Endodermal cell (in vitro differentiated cells): ENCODE measurements around the gene CUEDC1. TPM values are rescaled to one million over a fixed set of nuclear protein-coding genes. Genes with fewer than 3 reads are reported as not detected.

Experiments
- DNase-seq: peaks from one replicate; pipeline ENCODE4 v3.0.0-alpha.2; 2017
- H3K27ac ChIP-seq: 2 replicates; pipeline ENCODE4 v1.5.1; 2013; ENCODE audit warnings: mild to moderate bottlenecking, low read depth, low read length, moderate library complexity
- H3K27me3 ChIP-seq: 2 replicates; pipeline ENCODE4 v1.6.1; 2013; ENCODE audit warnings: mild to moderate bottlenecking, low read length, moderate library complexity; ENCODE audit not compliant: insufficient read depth, control insufficient read depth, poor library complexity, severe bottlenecking
- H3K36me3 ChIP-seq: 2 replicates; pipeline ENCODE4 v1.7.0; 2013; ENCODE audit warnings: mild to moderate bottlenecking, low read length, moderate library complexity; ENCODE audit not compliant: control insufficient read depth, insufficient read depth
- H3K4me1 ChIP-seq: one replicate; pipeline ENCODE4 v1.7.0; 2013; ENCODE audit warnings: low read length; ENCODE audit not compliant: control insufficient read depth, insufficient read depth
- H3K4me3 ChIP-seq: 2 replicates; pipeline ENCODE4 v1.5.1; 2013; ENCODE audit warnings: mild to moderate bottlenecking, low read length, moderate library complexity
- H3K9ac ChIP-seq: 2 replicates; pipeline ENCODE4 v1.6.1; 2013; ENCODE audit warnings: mild to moderate bottlenecking, low read length, moderate library complexity; ENCODE audit not compliant: poor library complexity, severe bottlenecking; ENCODE audit errors: extremely low read depth
- H3K9me3 ChIP-seq: 2 replicates; pipeline ENCODE4 v1.6.1; 2013; ENCODE audit warnings: mild to moderate bottlenecking, low read length, moderate library complexity; ENCODE audit not compliant: control insufficient read depth
- H3K27ac Mint-ChIP-seq: 2 replicates; pipeline ENCODE4 v1.8.0; 2020; ENCODE audit warnings: mixed read lengths
- H3K27me3 Mint-ChIP-seq: 2 replicates; pipeline ENCODE4 v1.8.0; 2021; ENCODE audit warnings: mild to moderate bottlenecking, mixed read lengths; ENCODE audit not compliant: insufficient read depth
- H3K36me3 Mint-ChIP-seq: 2 replicates; pipeline ENCODE4 v1.8.0; 2020; ENCODE audit warnings: low read depth, mixed read lengths
- H3K4me1 Mint-ChIP-seq: 2 replicates; pipeline ENCODE4 v1.8.0; 2020; ENCODE audit warnings: mixed read lengths
- H3K4me3 Mint-ChIP-seq: 2 replicates; pipeline ENCODE4 v1.8.0; 2020; ENCODE audit warnings: mild to moderate bottlenecking, moderate library complexity, mixed read lengths
- H3K9me3 Mint-ChIP-seq: 2 replicates; pipeline ENCODE4 v1.8.0; 2020; ENCODE audit warnings: mild to moderate bottlenecking, mixed read lengths
- CTCF ChIP-seq: fragments of 200-600 bp; sonication (generic); conservative IDR thresholded peaks from 2 replicates; pipeline ENCODE4 v1.5.0; 2021; ENCODE audit warnings: antibody characterized with exemption, mild to moderate bottlenecking
- WGBS, 2 experiments: methylation state at CpG; one replicate each; pipeline versions ENCODE4 v1.1.5 to v1.1.7; 2013; ENCODE audit warnings: missing lambda C conversion rate in 2 of 2, mixed read lengths in 1 of 2; ENCODE audit not compliant: insufficient coverage in 1 of 2, insufficient read length in 1 of 2; 5-methylcytosine and 5-hydroxymethylcytosine counted together
- total RNA-seq, 2 donors: library from RNA; stranded (reverse); fragmentation: NEBNext Ultra II Directional in 1 of 2; extraction: Animal tissue kit (Norgen Biotek cat#: 25700) in 1 of 2; gene quantifications; 2 replicates in 1 of 2; 3 replicates in 1 of 2; pipeline ENCODE4 v1.2.1, GENCODE V29; 2021

CUEDC1 gene
- total RNA-seq, 2 donors from 2014 or later: 11.0 to 18.7 TPM

- no peak overlapping the region for H3K4me3 ChIP-seq
- 96 to 97% methylated on average over 31 to 67 of the region's 67 CpGs for WGBS, 2 experiments
- no peak overlapping the region for H3K9ac ChIP-seq
- no peaks in the 10 kb centered on the region for H3K4me1 Mint-ChIP-seq
- H3K4me3 Mint-ChIP-seq: no peak overlapping the region
- DNase-seq: no peak
- no peak for TF ChIP-seq CTCF
- peaks cover 14% of the 10 kb centered on the region for H3K36me3 Mint-ChIP-seq
- no peaks in the 10 kb centered on the region for H3K9me3 Mint-ChIP-seq
- no peak overlapping the region for H3K27ac Mint-ChIP-seq
- peaks cover 9% of the 10 kb centered on the region for H3K9me3 ChIP-seq
- H3K36me3 ChIP-seq: peaks cover 14% of the 10 kb centered on the region
- no peak overlapping the region for H3K27ac ChIP-seq
- no peaks in the 10 kb centered on the region for H3K27me3 ChIP-seq
- no peaks in the 10 kb centered on the region for H3K27me3 Mint-ChIP-seq
- peaks cover 4% of the 10 kb centered on the region for H3K4me1 ChIP-seq
These were observed 69.9 kb downstream of the CUEDC1 start for GRCh38 chr17:57885148-57885915.

- H3K9ac ChIP-seq: no peak overlapping the region
- TF ChIP-seq CTCF: no peak
- peaks cover 14% of the 10 kb centered on the region for H3K36me3 Mint-ChIP-seq
- H3K4me3 ChIP-seq: no peak overlapping the region
- peaks cover 3% of the 10 kb centered on the region for H3K27me3 Mint-ChIP-seq
- no peak overlapping the region for H3K27ac Mint-ChIP-seq
- H3K9me3 Mint-ChIP-seq: no peaks in the 10 kb centered on the region
- H3K27ac ChIP-seq: peak overlapping the region; percentile 77
- H3K9me3 ChIP-seq: peaks cover 9% of the 10 kb centered on the region
- peak; percentile 78 for DNase-seq
- peaks cover 14% of the 10 kb centered on the region for H3K36me3 ChIP-seq
- peaks cover 21% of the 10 kb centered on the region for H3K4me1 Mint-ChIP-seq
- H3K4me1 ChIP-seq: peaks cover 16% of the 10 kb centered on the region
- 85 to 90% methylated on average over 6 to 9 of the region's 9 CpGs for WGBS, 2 experiments
- H3K4me3 Mint-ChIP-seq: no peak overlapping the region
- H3K27me3 ChIP-seq: no peaks in the 10 kb centered on the region
These were observed 73.3 kb downstream of the CUEDC1 start for GRCh38 chr17:57881783-57882351.

GRCh38 chr17:57881143-57881542 is 74.1 kb downstream of the CUEDC1 start:
- no peak for TF ChIP-seq CTCF
- peaks cover 27% of the 10 kb centered on the region for H3K4me1 Mint-ChIP-seq
- Histone ChIP-seq H3K9me3 (peaks cover 9% of the 10 kb centered on the region), H3K36me3 (peaks cover 14% of the 10 kb centered on the region), H3K4me1 (peaks cover 16% of the 10 kb centered on the region), H3K4me3 (no peak overlapping the region), H3K27ac (peak overlapping the region; percentile 77), H3K27me3 (no peaks in the 10 kb centered on the region), H3K9ac (no peak overlapping the region)
- 91% methylated on average over 4 to 8 of the region's 8 CpGs for WGBS, 2 experiments
- peaks cover 14% of the 10 kb centered on the region for H3K36me3 Mint-ChIP-seq
- peak; percentile 76 for DNase-seq
- H3K9me3 Mint-ChIP-seq: no peaks in the 10 kb centered on the region
- no peak overlapping the region for H3K4me3 Mint-ChIP-seq
- H3K27me3 Mint-ChIP-seq: peaks cover 4% of the 10 kb centered on the region
- H3K27ac Mint-ChIP-seq: peak overlapping the region; percentile 58
